Amniotic epithelial cell (primary cell): ENCODE measurements around the gene PCDH11X.
"Not testable (repeated sequence)": the region's sequence is repeated elsewhere in the genome, so short reads cannot be mapped to it uniquely, and the experiment has no call there.

ENCODE experiments used
- DNase-seq: peaks from one replicate; pipeline ENCODE4 v3.0.0-alpha.2; 2010; ENCODE audit warnings: low read depth

PCDH11X gene, protein sequence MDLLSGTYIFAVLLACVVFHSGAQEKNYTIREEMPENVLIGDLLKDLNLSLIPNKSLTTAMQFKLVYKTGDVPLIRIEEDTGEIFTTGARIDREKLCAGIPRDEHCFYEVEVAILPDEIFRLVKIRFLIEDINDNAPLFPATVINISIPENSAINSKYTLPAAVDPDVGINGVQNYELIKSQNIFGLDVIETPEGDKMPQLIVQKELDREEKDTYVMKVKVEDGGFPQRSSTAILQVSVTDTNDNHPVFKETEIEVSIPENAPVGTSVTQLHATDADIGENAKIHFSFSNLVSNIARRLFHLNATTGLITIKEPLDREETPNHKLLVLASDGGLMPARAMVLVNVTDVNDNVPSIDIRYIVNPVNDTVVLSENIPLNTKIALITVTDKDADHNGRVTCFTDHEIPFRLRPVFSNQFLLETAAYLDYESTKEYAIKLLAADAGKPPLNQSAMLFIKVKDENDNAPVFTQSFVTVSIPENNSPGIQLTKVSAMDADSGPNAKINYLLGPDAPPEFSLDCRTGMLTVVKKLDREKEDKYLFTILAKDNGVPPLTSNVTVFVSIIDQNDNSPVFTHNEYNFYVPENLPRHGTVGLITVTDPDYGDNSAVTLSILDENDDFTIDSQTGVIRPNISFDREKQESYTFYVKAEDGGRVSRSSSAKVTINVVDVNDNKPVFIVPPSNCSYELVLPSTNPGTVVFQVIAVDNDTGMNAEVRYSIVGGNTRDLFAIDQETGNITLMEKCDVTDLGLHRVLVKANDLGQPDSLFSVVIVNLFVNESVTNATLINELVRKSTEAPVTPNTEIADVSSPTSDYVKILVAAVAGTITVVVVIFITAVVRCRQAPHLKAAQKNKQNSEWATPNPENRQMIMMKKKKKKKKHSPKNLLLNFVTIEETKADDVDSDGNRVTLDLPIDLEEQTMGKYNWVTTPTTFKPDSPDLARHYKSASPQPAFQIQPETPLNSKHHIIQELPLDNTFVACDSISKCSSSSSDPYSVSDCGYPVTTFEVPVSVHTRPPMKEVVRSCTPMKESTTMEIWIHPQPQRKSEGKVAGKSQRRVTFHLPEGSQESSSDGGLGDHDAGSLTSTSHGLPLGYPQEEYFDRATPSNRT (N-terminal part only)

DNA sequence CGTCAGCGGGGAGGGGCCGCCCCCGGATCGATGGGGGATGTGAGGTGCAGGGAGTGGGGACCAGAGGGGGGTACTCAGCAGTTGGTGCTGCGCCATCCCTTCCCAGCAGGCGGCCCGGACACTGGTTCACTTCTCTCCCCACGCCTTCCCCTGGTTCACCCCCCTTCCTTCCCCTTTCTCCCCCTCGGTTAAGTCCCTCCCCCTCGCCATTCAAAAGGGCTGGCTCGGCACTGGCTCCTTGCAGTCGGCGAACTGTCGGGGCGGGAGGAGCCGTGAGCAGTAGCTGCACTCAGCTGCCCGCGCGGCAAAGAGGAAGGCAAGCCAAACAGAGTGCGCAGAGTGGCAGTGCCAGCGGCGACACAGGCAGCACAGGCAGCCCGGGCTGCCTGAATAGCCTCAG lies at the start of gene PCDH11X:
TSS of gene PCDH11X (plus strand) at position 241 of the 400 bp plus-strand sequence. CDS start 56,130 bp downstream, outside the sequence.
- DNase-seq, result not testable (repeated sequence)

DNA sequence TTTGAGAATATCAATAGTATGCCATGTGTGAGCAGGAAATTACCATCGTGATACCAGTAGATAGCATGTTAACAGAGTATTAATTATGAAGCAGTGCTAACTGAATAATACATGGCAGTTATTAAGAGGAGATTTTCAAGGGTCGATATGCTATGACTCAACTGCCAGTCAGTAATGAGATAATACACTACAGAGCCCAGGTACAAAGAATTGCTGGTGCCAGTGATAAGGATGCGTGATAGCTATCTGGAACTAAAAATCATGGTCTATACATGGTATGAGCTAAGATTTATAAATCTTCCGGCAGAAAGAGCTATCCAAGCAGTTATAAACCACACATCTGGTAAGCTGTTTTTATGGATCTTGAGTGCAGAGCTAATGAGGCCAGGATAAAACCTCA lies 31.7 kb upstream of the PCDH11X start:
- DNase-seq, result not testable (repeated sequence)

DNA sequence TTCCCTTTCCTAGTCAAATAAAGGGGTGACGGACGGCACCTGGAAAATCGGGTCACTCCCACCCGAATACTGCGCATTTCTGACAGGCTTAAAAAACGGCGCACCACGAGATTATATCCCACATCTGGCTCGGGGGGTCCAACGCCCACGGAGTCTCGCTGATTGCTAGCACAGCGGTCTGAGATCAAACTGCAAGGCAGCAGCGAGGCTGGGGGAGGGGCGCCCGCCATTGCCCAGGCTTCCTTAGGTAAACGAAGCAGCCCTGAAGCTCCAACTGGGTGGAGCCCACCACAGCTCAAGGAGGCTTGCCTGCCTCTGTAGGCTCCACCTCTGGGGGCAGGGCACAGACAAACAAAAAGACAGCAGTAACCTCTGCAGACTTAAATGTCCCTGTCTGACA lies 26.2 kb upstream of the PCDH11X start:
- not testable (repeated sequence) for DNase-seq

DNA sequence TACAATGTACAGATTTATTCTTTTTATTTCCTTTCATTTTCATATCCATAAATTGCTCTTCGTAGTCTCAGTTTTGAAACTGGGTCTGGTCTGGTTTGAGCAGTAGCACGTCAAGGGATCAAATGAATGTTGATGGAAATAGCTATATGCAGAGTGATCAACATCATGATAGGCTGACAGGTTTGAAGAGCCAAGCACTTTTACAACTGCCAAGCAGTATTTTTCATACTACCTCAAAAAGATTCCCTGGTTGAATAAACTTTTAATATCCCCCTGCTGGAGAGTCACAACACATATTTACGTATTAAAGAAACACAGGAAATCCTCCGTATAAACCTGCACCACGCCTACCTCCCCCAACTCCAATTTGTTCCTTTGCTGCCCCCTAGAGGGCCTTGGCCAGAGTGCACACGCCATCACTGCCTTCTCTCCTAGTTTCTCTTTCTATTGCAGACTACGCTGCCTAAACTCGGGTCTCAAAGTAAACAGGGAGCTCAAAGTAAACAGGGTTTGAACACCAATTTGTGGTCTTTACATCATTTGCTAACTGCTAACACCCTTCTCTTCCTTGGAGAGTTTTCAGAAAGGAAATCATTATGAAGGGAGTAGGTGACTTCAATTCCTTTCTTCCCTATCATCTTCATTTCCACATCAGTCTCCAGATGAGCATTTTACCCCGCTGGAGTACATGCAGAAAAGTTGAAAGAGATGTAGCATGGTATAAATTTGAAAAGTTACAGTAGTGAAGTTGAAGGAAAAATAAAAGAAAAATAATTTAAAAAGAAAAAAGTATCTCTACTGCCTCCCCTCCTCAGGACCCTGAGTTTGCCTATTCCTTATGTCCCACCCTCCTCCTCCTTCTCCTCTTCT lies 8.3 kb upstream of the PCDH11X start:
- not testable (repeated sequence) for DNase-seq

DNA sequence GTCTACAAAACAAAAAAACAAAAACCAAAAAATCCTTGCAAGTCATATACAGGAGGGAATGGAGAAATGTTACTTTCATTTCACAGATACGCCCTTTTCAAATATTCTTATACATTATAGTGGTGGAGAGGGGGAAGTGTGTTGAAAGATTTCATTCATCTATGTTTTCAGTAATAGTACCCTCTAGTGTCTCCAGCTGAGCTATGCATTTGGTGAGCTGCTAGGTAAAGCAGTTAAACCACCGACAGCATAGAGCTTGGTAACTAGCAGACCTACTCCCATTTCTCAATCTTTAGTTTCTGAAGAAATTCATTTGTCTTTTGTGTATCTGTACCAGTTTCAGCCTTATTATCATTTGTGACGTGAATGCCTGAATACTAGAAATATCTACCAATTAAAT lies 5.2 kb upstream of the PCDH11X start:
- not testable (repeated sequence) for DNase-seq

DNA sequence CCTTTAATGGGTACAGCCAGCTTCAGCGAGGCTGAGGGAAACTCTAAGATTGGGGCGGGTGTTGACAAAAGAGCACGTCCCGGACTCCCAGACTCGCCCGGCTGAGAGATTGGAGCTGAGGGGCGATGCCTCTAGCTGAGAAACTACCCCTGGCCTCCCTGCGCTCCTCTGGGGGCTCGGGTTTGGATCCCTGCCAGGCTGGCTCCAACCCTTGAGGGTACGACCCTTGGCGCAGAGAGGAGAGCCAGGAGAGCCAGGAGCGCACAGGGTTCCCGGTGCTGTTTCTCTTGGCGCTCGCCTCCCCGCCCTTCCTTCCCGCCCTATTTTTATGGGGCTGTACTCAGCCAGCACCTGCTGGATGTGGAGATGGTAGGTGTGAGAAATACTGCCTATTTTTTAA lies 833 bp downstream of the PCDH11X start:
- not testable (repeated sequence) for DNase-seq

DNA sequence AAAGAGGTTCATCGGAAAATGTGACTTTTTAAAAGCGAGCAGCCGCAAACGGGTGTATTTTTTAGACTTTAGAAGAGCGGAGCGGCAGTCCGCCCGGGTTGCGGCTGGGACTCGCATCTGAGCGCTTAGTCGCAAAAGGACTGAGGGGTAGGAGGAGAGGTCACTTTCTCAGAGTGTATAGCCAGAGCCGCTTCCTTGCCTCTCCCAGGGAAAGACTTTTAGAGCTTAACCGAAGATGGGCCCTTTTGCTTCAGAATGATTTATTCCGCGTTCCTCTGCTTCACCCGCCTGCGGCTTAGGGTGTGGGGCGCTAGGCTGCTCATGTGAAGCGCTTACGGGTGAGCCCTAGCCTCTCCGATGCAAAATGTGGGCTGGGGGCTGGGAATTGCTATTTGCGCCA lies 1.5 kb downstream of the PCDH11X start:
- not testable (repeated sequence) for DNase-seq

DNA sequence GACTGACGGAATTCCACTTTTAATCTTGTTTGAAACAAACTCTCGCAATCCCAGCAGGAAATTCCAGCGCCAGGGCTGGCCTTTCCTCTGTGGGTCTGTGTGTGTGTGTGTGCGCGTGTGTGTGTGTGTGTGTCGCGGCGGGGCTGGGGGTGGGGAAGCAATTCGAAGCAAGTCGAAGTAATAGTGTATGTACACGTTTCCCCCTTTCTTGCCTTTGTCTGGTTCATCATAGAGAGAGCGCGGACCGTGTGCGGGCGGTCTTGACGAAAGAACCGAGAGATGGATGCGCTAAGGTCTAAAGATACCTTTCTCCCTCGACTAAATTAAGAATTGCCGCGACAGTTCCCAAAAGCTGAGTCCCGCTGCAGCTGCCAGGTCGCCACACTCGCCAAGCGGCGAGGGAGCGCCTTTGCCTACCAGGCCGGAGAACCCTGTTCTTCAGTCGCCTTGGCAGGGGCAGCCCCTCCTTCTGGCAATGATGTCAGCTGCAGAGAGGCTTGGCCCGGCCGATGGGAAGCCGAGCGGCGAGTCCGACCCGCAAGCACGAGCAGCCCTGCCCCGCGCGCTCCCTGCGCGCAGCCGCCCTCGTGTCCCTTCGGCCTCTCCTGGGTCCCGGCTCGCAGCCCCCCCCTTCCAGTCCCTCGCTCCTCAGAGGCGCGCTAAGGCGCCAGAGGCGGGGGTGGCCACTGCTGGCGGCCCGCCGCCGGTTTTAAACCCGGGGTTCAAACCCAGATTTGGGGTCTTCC lies 2.6 kb downstream of the PCDH11X start:
- DNase-seq, result not testable (repeated sequence)

DNA sequence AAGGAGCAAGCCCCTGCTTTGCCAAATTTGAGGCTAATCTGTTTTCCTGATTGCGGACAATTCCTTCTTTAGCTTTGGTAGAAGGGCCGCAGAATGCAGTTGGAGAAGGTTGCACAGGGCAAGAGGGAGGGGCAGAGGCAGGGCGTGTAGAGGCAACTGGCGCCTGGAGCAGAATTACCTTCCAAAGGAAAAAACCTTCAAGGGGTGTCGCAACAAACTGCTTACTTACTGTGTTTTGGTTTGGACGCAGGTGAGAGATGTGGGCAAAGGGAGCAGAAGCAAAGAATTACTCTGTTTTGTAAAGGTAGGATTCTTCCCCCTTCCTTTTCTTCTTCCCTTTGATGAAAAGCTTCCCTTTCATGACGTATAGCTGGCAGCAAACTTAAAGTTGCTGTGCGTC lies 3.6 kb downstream of the PCDH11X start:
- not testable (repeated sequence) for DNase-seq

DNA sequence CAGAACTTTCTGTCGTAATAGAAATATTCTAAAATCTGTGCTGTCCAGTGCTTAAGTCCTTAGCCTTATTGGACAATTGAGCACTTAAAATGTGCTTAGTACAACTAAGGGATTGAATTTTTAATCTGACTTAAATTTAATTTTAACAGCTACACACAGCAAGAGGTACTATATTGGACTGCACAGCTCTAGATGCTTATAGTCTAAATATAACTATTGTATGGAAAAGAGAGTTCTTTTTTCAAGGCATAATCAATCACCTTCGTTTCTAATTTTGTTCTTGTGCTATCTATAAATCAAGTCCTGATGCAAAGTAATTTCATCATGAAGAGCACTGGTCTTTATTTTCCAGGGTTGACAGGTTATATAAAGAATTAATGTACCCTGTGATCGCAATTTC lies 38.4 kb downstream of the PCDH11X start:
- DNase-seq, result not testable (repeated sequence)

DNA sequence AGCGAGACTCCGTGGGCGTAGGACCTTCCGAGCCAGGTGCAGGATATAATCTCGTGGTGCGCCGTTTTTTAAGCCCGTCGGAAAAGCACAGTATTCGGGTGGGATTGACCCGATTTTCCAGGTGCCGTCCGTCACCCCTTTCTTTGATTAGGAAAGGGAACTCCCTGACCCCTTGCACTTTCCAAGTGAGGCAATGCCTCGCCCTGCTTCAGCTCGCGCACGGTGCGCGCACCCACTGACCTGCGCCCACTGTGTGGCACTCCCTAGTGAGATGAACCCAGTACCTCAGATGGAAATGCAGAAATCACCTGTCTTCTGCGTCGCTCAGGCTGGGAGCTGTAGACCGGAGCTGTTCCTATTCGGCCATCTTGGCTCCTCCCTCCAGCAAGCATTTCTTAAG lies 46.1 kb downstream of the PCDH11X start:
- DNase-seq, result not testable (repeated sequence)
